OCI-LY3 (cell line): Measurements from ENCODE around the gene GC.

ENCODE experiments used
- EZH2phosphoT487 ChIP-seq: fragments of 200-600 bp; shearing (Covaris generic); IDR thresholded peaks from 2 replicates; pipeline ENCODE4 v1.6.1; 2018; ENCODE audit warnings: antibody characterized with exemption, mixed run types, low read depth
- TF ChIP-seq, protein P1 (sequence below): fragments of 200-600, 300-600 bp; sonication (generic); IDR thresholded peaks from 2 replicates; pipeline ENCODE4 v1.5.1; 2014; ENCODE audit warnings: antibody characterized with exemption, low read length, low read depth

DNA sequence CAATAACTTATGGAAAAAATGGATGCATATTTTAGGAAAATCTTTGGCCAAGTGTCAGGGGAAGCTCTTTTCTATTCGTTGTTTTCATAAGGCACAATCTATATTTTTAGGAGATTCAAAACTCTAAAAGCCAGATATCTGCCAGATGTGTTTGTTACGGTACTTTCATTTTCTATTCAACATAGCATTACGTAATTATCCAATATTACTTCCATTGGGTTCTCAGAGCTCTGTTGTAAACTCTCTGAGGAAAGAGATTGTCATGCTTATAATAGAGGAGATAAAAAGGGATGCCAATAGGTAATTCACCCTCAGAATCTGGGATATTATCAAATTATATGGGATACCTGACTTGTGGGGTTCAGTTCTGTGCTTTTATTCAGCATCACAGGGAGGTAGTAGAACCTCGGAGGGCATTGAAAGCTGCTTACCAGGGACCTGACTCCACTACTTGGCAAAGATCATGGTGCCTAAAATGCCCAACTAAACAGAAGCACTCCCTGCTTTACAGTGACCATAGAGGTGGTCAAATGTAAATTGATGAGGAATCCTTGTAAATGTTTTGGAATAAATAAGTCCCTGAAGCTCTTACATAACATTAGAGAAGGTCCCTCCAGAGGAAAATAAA lies 32.9 kb upstream of the GC start:
- TF ChIP-seq, protein P1, sequence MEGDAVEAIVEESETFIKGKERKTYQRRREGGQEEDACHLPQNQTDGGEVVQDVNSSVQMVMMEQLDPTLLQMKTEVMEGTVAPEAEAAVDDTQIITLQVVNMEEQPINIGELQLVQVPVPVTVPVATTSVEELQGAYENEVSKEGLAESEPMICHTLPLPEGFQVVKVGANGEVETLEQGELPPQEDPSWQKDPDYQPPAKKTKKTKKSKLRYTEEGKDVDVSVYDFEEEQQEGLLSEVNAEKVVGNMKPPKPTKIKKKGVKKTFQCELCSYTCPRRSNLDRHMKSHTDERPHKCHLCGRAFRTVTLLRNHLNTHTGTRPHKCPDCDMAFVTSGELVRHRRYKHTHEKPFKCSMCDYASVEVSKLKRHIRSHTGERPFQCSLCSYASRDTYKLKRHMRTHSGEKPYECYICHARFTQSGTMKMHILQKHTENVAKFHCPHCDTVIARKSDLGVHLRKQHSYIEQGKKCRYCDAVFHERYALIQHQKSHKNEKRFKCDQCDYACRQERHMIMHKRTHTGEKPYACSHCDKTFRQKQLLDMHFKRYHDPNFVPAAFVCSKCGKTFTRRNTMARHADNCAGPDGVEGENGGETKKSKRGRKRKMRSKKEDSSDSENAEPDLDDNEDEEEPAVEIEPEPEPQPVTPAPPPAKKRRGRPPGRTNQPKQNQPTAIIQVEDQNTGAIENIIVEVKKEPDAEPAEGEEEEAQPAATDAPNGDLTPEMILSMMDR = no peak
- TF ChIP-seq EZH2phosphoT487 = no peak
